Activated CD4-positive, alpha-beta T cell treated with anti-CD3 and anti-CD28 coated beads for 36 hours (primary cell): ENCODE measurements around the gene MTHFD2. TPM values are rescaled to one million over a fixed set of nuclear protein-coding genes. Genes with fewer than 3 reads are reported as not detected.
"Not testable (repeated sequence)": the region's sequence is repeated elsewhere in the genome, so short reads cannot be mapped to it uniquely, and the experiment has no call there.

ENCODE experiments used
- ATAC-seq: fragments of 200-7000 bp; cut with Tn5 transposase; one replicate; pipeline ENCODE4 v1.10.0; 2021; ENCODE audit warnings: mild to moderate bottlenecking, moderate library complexity
- CTCF ChIA-PET: fragments of 350-600 bp; sonication (Branson Sonifier 250); formaldehyde crosslinking; loops from one replicate; lab custom pipeline; 2021; ENCODE audit warnings: antibody characterized with exemption; lab: Charles Lee
- POLR2A ChIA-PET: fragments of 350-600 bp; sonication (Branson Sonifier 250); formaldehyde crosslinking; loops from one replicate; lab custom pipeline; 2021; ENCODE audit warnings: antibody characterized with exemption, inconsistent platforms; lab: Charles Lee
- DNase-seq: peaks from one replicate; pipeline ENCODE4 v3.0.0-alpha.2; 2020
- H3K27ac Mint-ChIP-seq: one replicate; pipeline ENCODE4 v1.8.0; 2021; ENCODE audit warnings: mixed read lengths
- H3K27me3 Mint-ChIP-seq: one replicate; pipeline ENCODE4 v1.8.0; 2021; ENCODE audit warnings: mixed read lengths
- H3K36me3 Mint-ChIP-seq: one replicate; pipeline ENCODE4 v1.8.0; 2021; ENCODE audit warnings: low read depth, mixed read lengths
- H3K4me1 Mint-ChIP-seq: one replicate; pipeline ENCODE4 v1.8.0; 2021; ENCODE audit warnings: mixed read lengths
- H3K4me3 Mint-ChIP-seq: one replicate; pipeline ENCODE4 v1.8.0; 2021; ENCODE audit warnings: mild to moderate bottlenecking, moderate library complexity, mixed read lengths
- H3K9me3 Mint-ChIP-seq: one replicate; pipeline ENCODE4 v1.8.0; 2021; ENCODE audit warnings: low read depth, mixed read lengths
- intact Hi-C, 2 experiments: fragments of 100-400 bp; cut with DNase I in 1 of 2; cut with micrococcal nuclease in 1 of 2; formaldehyde crosslinking; loops; one replicate each; pipeline versions ENCODE4 v1.14.2 to v1.15.1; 2022 to 2024; cut with DNase I, micrococcal nuclease
- total RNA-seq, 2 experiments: library from RNA; stranded (reverse); gene quantifications; one replicate each; pipeline ENCODE4 v1.2.3, GENCODE V29; 2021

MTHFD2 gene
- total RNA-seq, 2 experiments from 2014 or later, result 411 to 453 TPM

DNA sequence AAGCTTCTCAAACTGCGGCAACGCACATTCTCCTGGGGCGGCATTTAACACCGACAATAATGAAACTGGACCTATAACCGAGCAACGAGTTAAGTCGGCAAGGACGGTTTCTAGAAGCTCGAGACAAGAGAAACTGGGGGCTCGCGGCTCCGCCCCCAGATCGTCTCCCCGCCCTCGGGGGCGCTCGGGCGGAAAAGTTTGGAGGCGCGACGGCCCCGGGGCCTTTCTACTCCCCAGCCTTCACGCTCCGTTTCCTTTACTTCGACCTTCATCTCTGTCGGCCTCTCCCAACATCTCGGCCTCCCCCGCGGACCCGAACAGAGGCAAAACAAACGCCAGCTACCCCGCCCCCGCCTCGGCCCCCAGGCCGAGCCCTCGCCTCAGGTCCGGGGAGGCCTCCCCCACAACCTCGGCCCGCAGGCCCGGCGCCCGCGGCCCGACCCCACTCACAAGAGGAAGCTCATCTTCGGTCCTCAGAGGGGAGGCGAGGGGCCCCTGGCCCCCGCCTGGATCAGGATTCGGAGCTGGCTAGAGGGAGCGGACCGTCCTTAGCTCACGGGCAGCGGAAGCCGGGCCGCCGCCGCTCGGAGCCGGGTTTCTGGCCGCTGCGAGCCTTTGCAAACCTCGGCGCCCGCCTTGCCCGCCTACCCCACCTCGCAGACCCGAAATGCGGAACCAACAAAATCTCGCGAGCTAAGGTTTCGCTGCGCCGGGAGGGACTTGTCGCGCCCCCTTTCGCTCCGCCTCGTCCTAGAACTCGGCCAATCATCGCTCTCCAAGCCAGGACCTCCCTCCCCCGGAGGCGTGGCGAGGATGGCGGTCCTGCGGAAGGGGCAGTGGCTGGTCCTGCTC lies 20.0 kb upstream of the MTHFD2 start, which contains the start of gene MOB1A:
Gene MOB1A (minus strand): TSS at position 669 of the 852 bp plus-strand sequence. CDS start 205 bp downstream, at position 464.
- H3K4me3 Mint-ChIP-seq, result peak within 1 kb of the TSS; percentile 82
- peaks cover 18% of the 10 kb centered on the region for H3K36me3 Mint-ChIP-seq
- POLR2A ChIA-PET, result interaction anchor here (0.6 to 2.6 kb wide), 24 partner anchors 9 to 441 kb away, joined by 3 to 32 read pairs (median 4); partner anchors contain the start of genes BOLA3, MTHFD2, STAMBP and TPRKB
- peak; percentile 95 for ATAC-seq
- H3K27ac Mint-ChIP-seq, result peak within 1 kb of the TSS; percentile 87
- peak; percentile 99 for DNase-seq
- intact Hi-C loops, result loop anchor here (1.0 to 10.0 kb wide), 12 partner anchors 20 to 946 kb away; partner anchors contain the start of genes MTHFD2 (in 2 of the 2), STAMBP (in 2 of the 2), ALMS1 (in 1 of the 2) and BOLA3 (in 1 of the 2)
- H3K9me3 Mint-ChIP-seq, result no peaks in the 10 kb centered on the region
- no peaks in the 10 kb centered on the region for H3K27me3 Mint-ChIP-seq
- peaks cover 42% of the 10 kb centered on the region for H3K4me1 Mint-ChIP-seq
- CTCF ChIA-PET, result interaction anchor here (0.5 to 3.1 kb wide), 28 partner anchors 9 to 1035 kb away, joined by 3 to 19 read pairs (median 4); partner anchors contain the start of genes DUSP11, MTHFD2 and STAMBP

DNA sequence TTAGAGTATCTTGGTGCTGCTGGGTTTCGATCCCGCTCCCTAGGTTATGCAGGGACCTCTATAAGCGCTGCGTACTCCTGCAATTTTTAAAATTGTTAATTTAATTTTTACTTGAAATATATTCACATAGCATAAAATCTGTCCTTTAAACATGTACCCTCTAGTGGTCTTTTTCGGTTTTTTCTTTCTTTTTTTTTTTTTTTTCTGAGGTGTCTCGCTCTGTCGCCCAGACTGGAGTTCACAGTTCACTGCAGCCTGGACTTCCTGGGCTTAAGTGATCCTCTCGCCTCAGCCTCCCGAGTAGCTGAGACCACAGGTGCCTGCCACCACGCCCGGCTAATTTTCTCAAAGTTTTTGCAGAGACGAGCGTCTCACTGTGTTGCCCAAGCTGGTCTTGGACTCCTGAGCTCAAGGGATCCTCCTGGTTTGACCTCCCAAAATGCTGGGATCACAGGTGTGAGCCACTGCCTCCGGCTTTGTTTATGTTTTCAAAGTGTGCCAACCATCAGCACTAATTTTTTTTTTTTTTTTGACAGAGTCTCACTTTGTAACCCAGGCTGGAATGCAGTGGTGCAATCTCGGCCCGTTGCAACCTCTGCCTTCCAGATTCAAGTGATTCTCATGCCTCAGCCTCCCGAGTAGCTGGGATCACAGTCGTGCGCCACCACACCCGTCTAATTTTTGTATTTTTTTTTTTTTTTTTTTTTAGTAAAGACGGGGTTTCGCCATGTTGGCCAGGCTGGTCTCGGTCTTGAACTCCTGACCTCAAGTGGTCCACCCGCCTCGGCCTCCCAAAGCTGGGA lies 19.2 kb upstream of the MTHFD2 start:
- Mint-ChIP-seq H3K27ac (peak overlapping the region; percentile 86), H3K27me3 (no peaks in the 10 kb centered on the region), H3K9me3 (no peaks in the 10 kb centered on the region), H3K36me3 (peaks cover 18% of the 10 kb centered on the region), H3K4me3 (peak overlapping the region; percentile 82), H3K4me1 (peaks cover 43% of the 10 kb centered on the region)
- peak; percentile 40 for ATAC-seq
- intact Hi-C loops, result loop anchor here (2.0 to 10.0 kb wide), 4 partner anchors 32 to 946 kb away; partner anchors contain the start of genes ALMS1 (in 1 of the 2), BOLA3 (in 1 of the 2), PRADC1 (in 1 of the 2) and STAMBP (in 1 of the 2)
- DNase-seq, result peak; percentile 27
- ChIA-PET POLR2A (interaction anchor here (0.6 to 2.6 kb wide), 19 partner anchors 10 to 442 kb away, joined by 3 to 32 read pairs (median 4); partner anchors contain the start of genes BOLA3, MTHFD2, TPRKB and WBP1), CTCF (interaction anchor here (0.6 to 3.1 kb wide), 18 partner anchors 10 to 400 kb away, joined by 3 to 19 read pairs (median 6); partner anchors contain the start of genes DUSP11, MTHFD2 and STAMBP)

DNA sequence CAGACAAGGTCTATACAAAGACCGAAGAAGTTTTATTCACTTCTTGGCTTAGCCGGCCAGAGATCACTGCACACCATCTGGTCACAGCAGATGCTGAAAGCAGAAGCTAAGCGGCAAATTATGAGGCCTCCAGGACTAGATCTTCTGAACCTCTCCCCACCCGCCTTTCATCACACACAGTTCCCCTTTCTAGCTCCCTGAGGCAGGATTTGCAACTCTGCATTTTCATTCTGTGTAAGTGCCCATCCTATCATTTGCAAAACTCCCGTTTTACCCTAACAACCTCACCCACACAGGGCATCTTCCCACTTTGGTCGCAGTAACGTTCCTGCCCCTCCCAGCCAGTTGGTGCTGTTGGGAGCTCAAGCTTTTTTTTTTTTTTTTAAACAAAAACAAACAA lies 16.7 kb upstream of the MTHFD2 start:
- ATAC-seq (no peak), DNase-seq (no peak)
- Mint-ChIP-seq H3K4me3 (no peak overlapping the region), H3K27me3 (no peaks in the 10 kb centered on the region), H3K4me1 (peaks cover 33% of the 10 kb centered on the region), H3K36me3 (peaks cover 6% of the 10 kb centered on the region), H3K9me3 (no peaks in the 10 kb centered on the region), H3K27ac (no peak overlapping the region)
- ChIA-PET POLR2A (interaction anchor here (0.5 to 1.2 kb wide), 3 partner anchors 17 to 19 kb away, joined by 3 to 8 read pairs (median 3); no protein-coding TSS in a partner anchor), CTCF (interaction anchor here (0.7 to 1.3 kb wide), 6 partner anchors 9 to 361 kb away, joined by 3 to 4 read pairs (median 3); no protein-coding TSS in a partner anchor)
- intact Hi-C loops, result no loop called here

DNA sequence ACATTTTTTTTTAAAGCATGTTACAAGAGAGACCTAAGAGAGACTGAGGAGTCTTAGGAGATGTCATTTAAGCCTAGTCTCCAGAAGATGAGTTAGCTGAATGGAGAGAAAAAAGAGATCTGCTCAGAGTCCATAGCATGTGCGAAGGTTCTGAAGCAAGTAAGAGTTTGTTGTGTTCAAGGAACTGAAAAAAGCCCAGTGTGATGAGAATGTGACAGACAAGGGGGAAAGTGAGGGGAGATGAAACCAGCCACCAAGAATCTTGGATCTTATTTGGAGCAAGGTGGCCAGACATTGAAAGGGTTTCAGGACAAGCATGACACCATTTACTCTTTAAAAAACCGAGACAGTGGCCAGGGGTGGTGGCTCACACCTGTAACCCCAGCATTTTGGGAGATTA lies 14.5 kb upstream of the MTHFD2 start:
- intact Hi-C loops, result no loop called here
- Mint-ChIP-seq H3K9me3 (no peaks in the 10 kb centered on the region), H3K27me3 (no peaks in the 10 kb centered on the region), H3K36me3 (no peaks in the 10 kb centered on the region), H3K27ac (peak overlapping the region; percentile 74), H3K4me3 (no peak overlapping the region), H3K4me1 (peaks cover 27% of the 10 kb centered on the region)
- ATAC-seq (no peak), DNase-seq (no peak)
- POLR2A ChIA-PET, result interaction anchor here (1.0 kb wide), 1 partner anchor 16 kb away, joined by 7 read pairs; no protein-coding TSS in a partner anchor
- CTCF ChIA-PET, result interaction anchor here (0.5 to 0.9 kb wide), 2 partner anchors 360 to 404 kb away, joined by 3 to 4 read pairs; partner anchors contain the start of gene DUSP11

DNA sequence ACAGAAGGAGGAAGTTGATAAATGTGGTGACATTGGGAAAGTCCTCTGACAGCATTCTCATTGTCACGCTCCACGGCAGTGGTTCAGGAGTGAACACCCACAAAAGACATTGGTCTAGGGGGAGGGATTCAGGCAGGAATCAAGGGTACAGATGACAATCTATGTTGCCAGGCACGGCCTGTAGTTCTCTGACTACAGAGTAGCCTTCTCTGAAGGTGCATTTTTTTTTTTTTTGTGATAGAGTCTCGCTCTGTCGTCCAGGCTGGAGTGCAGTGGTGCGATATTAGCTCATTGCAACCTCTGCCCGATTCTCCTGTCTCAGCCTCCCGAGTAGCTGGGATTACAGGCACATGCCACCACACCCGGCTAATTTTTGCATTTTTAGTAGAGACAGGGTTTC lies 12.4 kb upstream of the MTHFD2 start:
- peak; percentile 76 for DNase-seq
- ChIA-PET POLR2A (interaction anchor here (0.6 kb wide), 1 partner anchor 406 kb away, joined by 3 read pairs; the partner anchor contains the start of gene DUSP11), CTCF (interaction anchor here (1.6 kb wide), 1 partner anchor 14 kb away, joined by 4 read pairs; no protein-coding TSS in a partner anchor)
- Mint-ChIP-seq H3K4me3 (peak overlapping the region; percentile 4), H3K27ac (peak overlapping the region; percentile 70), H3K9me3 (no peaks in the 10 kb centered on the region), H3K27me3 (peaks cover under 1% of the 10 kb centered on the region), H3K36me3 (no peaks in the 10 kb centered on the region), H3K4me1 (peaks cover 24% of the 10 kb centered on the region)
- ATAC-seq, result peak; percentile 94
- intact Hi-C loops, result no loop called here

DNA sequence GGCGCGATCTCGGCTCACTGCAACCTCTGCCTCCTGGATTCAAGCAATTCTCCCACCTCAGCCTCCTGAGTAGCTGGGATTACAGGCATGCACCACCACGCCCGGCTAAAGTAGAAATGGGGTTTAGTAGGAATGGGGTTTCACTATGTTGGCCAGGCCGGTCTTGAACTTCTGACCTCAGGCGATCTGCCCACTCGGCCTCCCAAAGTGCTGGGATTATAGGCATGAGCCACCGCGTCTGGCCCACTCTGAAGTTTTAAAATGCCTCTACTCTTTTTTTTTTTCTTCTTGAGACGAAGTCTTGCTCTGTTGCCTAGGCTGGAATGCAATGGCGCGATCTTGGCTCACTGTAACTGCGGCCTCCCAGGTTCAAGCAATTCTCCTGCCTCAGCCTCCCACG lies 11.7 kb upstream of the MTHFD2 start:
- intact Hi-C loops, ATAC-seq, H3K9me3 Mint-ChIP-seq, DNase-seq, H3K4me3 Mint-ChIP-seq, H3K36me3 Mint-ChIP-seq, CTCF ChIA-PET, H3K27me3 Mint-ChIP-seq, POLR2A ChIA-PET: not testable (repeated sequence)
- Mint-ChIP-seq H3K4me1 (peaks cover 21% of the 10 kb centered on the region), H3K27ac (peak overlapping the region; percentile 70)

DNA sequence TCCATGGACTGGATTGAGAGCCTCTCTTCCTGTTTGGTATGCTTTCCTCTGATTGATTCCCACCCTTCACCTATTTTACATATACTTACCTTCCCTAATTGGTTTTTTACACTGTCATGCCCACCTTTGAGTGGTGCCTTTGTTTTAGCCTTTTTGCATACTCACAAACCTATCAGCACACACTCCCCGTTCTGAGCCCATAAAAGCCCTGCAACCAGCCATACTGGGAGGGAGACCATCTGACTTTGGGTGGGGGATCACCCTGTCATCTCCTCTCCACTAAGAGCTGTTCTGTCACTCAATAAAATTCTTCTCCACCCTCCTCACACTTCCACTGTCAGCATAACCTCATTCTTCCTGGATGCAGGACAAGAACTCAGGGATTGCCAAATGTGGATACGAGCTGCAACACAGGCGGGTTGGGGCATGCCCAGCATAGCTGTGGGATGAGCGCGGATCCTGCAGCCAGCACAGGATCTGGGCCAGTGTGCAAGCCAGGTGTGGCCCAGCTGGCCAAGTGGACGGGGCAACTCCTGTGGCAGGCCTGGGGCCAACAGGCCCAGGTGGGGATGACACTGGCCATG lies 10.3 kb upstream of the MTHFD2 start:
- ChIA-PET POLR2A (no interaction called here), CTCF (no interaction called here)
- H3K27me3 Mint-ChIP-seq, result peaks cover 3% of the 10 kb centered on the region
- H3K4me3 Mint-ChIP-seq, result no peak overlapping the region
- no peaks in the 10 kb centered on the region for H3K9me3 Mint-ChIP-seq
- ATAC-seq, result no peak
- H3K4me1 Mint-ChIP-seq, result peaks cover 17% of the 10 kb centered on the region
- H3K36me3 Mint-ChIP-seq, result no peaks in the 10 kb centered on the region
- no peak for DNase-seq
- no peak overlapping the region for H3K27ac Mint-ChIP-seq
- intact Hi-C loops, result no loop called here

DNA sequence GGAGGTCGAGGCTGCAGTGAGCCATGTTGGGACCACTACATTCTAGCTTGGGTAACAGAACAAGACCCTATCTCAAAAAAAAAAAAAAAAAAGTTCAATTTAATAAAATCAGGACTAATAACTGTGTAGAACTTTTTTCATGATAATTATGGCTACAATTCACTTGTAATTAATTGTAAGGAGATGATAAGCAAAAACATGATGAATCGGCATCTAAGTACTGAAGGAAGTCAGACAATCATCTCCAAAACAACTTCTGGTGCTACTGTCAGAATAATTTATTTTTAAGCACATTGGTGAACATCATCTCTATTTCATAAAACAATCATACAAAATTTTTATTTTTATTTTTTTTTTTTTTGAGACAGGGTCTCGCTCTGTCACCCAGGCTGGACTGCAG lies 9.7 kb upstream of the MTHFD2 start:
- ATAC-seq (no peak), DNase-seq (no peak)
- H3K27me3 Mint-ChIP-seq, result peaks cover 3% of the 10 kb centered on the region
- no peak overlapping the region for H3K4me3 Mint-ChIP-seq
- H3K9me3 Mint-ChIP-seq, result no peaks in the 10 kb centered on the region
- POLR2A ChIA-PET, result no interaction called here
- no peaks in the 10 kb centered on the region for H3K36me3 Mint-ChIP-seq
- intact Hi-C loops, result no loop called here
- peaks cover 17% of the 10 kb centered on the region for H3K4me1 Mint-ChIP-seq
- H3K27ac Mint-ChIP-seq, result no peak overlapping the region
- CTCF ChIA-PET, result no interaction called here

DNA sequence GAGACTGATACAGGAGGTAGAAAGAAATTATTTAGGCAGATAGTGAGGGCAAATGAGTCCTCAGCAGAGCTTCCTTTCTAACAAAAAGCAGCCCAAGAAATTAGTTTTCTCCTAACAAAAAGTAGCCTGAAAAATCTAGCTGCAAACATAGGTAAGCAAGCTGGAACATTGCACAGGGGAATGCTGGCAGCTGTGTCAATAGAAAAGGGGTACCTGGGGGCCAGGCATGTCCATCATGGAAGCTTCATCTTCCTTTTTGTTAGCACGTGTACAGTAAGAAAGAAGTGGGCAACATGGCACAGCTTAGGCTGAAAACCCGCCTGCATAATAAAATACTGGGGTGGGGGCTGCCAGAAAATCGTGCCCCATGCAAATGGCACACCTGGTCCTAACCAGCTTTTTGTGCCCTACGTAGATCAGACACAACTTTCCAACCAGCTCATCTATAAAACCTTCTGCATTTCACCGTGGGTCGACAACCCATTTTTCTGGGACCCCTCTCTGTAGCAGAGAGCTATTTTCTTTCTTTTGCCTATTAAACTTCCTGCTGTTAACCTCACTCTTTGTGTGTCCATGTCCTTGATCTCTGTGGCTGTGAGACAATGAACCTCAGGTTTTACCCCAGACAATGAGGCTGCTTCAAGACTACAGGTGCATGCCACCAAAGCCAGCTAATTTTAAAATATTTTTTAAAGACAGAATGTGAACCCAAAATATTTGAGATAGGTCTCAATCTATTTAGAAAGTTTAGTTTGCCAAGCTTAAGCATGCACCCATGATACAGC lies 6.6 kb upstream of the MTHFD2 start:
- CTCF ChIA-PET, result interaction anchor here (0.6 to 1.7 kb wide), 5 partner anchors 10 to 253 kb away, joined by 3 to 6 read pairs (median 3); partner anchors contain the start of gene MOB1A

More for the DNA sequence above, 6.6 kb upstream of the MTHFD2 start:
- no peak for ATAC-seq
- POLR2A ChIA-PET, result interaction anchor here (1.4 to 1.7 kb wide), 2 partner anchors 13 to 25 kb away, joined by 4 read pairs; partner anchors contain the start of gene MOB1A
- peaks cover 3% of the 10 kb centered on the region for H3K4me1 Mint-ChIP-seq
- H3K9me3 Mint-ChIP-seq, result no peaks in the 10 kb centered on the region
- no peak overlapping the region for H3K4me3 Mint-ChIP-seq
- no peaks in the 10 kb centered on the region for H3K36me3 Mint-ChIP-seq
- intact Hi-C loops, result no loop called here
- no peak overlapping the region for H3K27ac Mint-ChIP-seq
- no peak for DNase-seq
- H3K27me3 Mint-ChIP-seq, result peaks cover 3% of the 10 kb centered on the region
